Measurements from ENCODE around the gene SFXN4. TPM values are rescaled to one million over a fixed set of nuclear protein-coding genes. Genes with fewer than 3 reads are reported as not detected.
A peak's percentile ranks its signal among the peaks of the same experiment; 100 is the strongest.

The SFXN4 gene
- total RNA-seq, 1 experiment from 2014 or later, result 24.0 TPM

- no peak for TF ChIP-seq ZBTB43 (CRISPR knock-in tag; IDR thresholded peaks at IDR 0.05)
- TF ChIP-seq FOXP4 (CRISPR knock-in tag; IDR thresholded peaks at IDR 0.05), result peak; percentile 80; the same call in 1 of the 2 replicates
- TF ChIP-seq OVOL2 (CRISPR knock-in tag; IDR thresholded peaks at IDR 0.05; ENCODE audit: borderline replicate concordance), result no peak
- TF ChIP-seq USF2 (CRISPR knock-in tag; IDR thresholded peaks at IDR 0.05), result peak; percentile 71
- no peak for TF ChIP-seq ZNF396 (CRISPR knock-in tag; IDR thresholded peaks at IDR 0.05; ENCODE audit: borderline replicate concordance)
- TF ChIP-seq IRF1 (CRISPR knock-in tag; IDR thresholded peaks at IDR 0.05), result 0 out of 2 replicates have a peak, but pooled peaks have one; percentile 25
- TF ChIP-seq ZNF219 (CRISPR knock-in tag; IDR thresholded peaks at IDR 0.05; ENCODE audit: borderline replicate concordance), result no peak
- TF ChIP-seq NFATC4 (CRISPR knock-in tag; IDR thresholded peaks at IDR 0.05), result no peak
- peak; percentile 30; the same call in 1 of the 2 replicates for TF ChIP-seq ZNF121 (CRISPR knock-in tag; IDR thresholded peaks at IDR 0.05)
- TF ChIP-seq KAT7 (CRISPR knock-in tag; IDR thresholded peaks at IDR 0.05; ENCODE audit: borderline replicate concordance), result no peak
- TF ChIP-seq ZNF416 (CRISPR knock-in tag; IDR thresholded peaks at IDR 0.05), result no peak
- TF ChIP-seq CREB1 (CRISPR knock-in tag; IDR thresholded peaks at IDR 0.05), result no peak
- TF ChIP-seq ZNF232 (CRISPR knock-in tag; IDR thresholded peaks at IDR 0.05), result 0 out of 2 replicates have a peak, but pooled peaks have one; percentile 57
- TF ChIP-seq MXD4 (CRISPR knock-in tag; IDR thresholded peaks at IDR 0.05; ENCODE audit: borderline replicate concordance), result no peak
- TF ChIP-seq HMGA2 (CRISPR knock-in tag; IDR thresholded peaks at IDR 0.05), result no peak
- peak; percentile 34; the same call in 1 of the 2 replicates for TF ChIP-seq USF1 (CRISPR knock-in tag; IDR thresholded peaks at IDR 0.05)
- TF ChIP-seq AR (CRISPR knock-in tag; IDR thresholded peaks at IDR 0.05), result no peak
- TF ChIP-seq ATF3 (CRISPR knock-in tag; conservative IDR thresholded peaks at IDR 0.05), result no peak
- no peak for TF ChIP-seq E2F5 (CRISPR knock-in tag; IDR thresholded peaks at IDR 0.05)
- no peak for TF ChIP-seq ZNF425 (CRISPR knock-in tag; conservative IDR thresholded peaks at IDR 0.05)
- TF ChIP-seq SMAD4 (CRISPR knock-in tag; IDR thresholded peaks at IDR 0.05), result no peak
- no peak for TF ChIP-seq GTF2I (CRISPR knock-in tag; conservative IDR thresholded peaks at IDR 0.05)
- no peak for TF ChIP-seq GRHL2 (CRISPR knock-in tag; IDR thresholded peaks at IDR 0.05; ENCODE audit: insufficient replicate concordance, severe bottlenecking)
Measured at GRCh38 chr10:119178372-119179119, 13.0 kb upstream of the SFXN4 start, which contains the start of gene PRDX3 (continued).
